GM12878 (cell line): ENCODE results near the gene SLC4A8. TPM values are rescaled to one million over a fixed set of nuclear protein-coding genes. Genes with fewer than 3 reads are reported as not detected.

Source experiments
- ATAC-seq: fragments of 200-7000 bp; cut with Tn5 transposase; 3 replicates; pipeline ENCODE4 v1.9.1; 2020; ENCODE audit warnings: mild to moderate bottlenecking, moderate library complexity
- BruUV-seq: library from RNA; stranded (reverse); fragments of 400-500 nt; replicated peaks from 2 replicates; lab custom pipeline; 2021; lab: Mats Ljungman, UMichigan
- CTCF ChIA-PET: fragments of 300-600 bp; sonication (Branson Sonifier 250); formaldehyde crosslinking; extraction: SDS; loops from one replicate; lab custom pipeline; 2021; ENCODE audit warnings: inconsistent platforms; lab: Yijun Ruan, JAX
- POLR2A ChIA-PET: fragments of 350-600 bp; formaldehyde crosslinking; extraction: SDS; loops from one replicate; lab custom pipeline; 2021; ENCODE audit warnings: inconsistent platforms; lab: Charles Lee
- RAD21 ChIA-PET: fragments of 300-600 bp; sonication (Branson Sonifier 250); formaldehyde crosslinking; loops from one replicate; lab custom pipeline; 2023; ENCODE audit warnings: antibody characterized with exemption; ENCODE audit not compliant: unreplicated experiment; lab: Charles Lee
- SMC1A ChIA-PET: fragments of 300-600 bp; sonication (Branson Sonifier 250); formaldehyde crosslinking; loops from one replicate; lab custom pipeline; 2023; ENCODE audit not compliant: unreplicated experiment, uncharacterized antibody; lab: Charles Lee
- DNase-seq: peaks from one replicate; pipeline ENCODE4 v3.0.0-alpha.2; 2011; ENCODE audit warnings: low read depth, low spot score
- FAIRE-seq: peaks from 3 replicates; lab custom pipeline; 2011; peaks lifted over from hg19 to GRCh38; lab: Jason Lieb, UNC
- H2AFZ ChIP-seq: 2 replicates; pipeline ENCODE4 v1.6.0; 2011; ENCODE audit warnings: low read depth, low read length, control low read depth; ENCODE audit not compliant: control insufficient read depth
- H3K27ac ChIP-seq: 2 replicates; pipeline ENCODE4 v1.5.1; 2011; ENCODE audit warnings: control low read depth; ENCODE audit not compliant: control insufficient read depth, insufficient read depth
- H3K27me3 ChIP-seq, 2 experiments: replicated peaks in 1 of 2; 2 replicates each; pipeline versions ENCODE4 v1.6.0 to v1.6.1; 2011; ENCODE audit warnings: low read length in 1 of 2; ENCODE audit not compliant: control insufficient read depth in 2 of 2, insufficient read depth in 2 of 2
- H3K36me3 ChIP-seq, 2 experiments: 2 replicates each; pipeline ENCODE4 v1.5.1; 2011; ENCODE audit warnings: low read length in 1 of 2; ENCODE audit not compliant: control insufficient read depth in 2 of 2, insufficient read depth in 2 of 2
- H3K4me1 ChIP-seq: 2 replicates; pipeline ENCODE4 v1.6.1; 2011; ENCODE audit warnings: mild to moderate bottlenecking, low read length, moderate library complexity, mixed read lengths; ENCODE audit not compliant: control insufficient read depth, insufficient read depth
- H3K4me2 ChIP-seq: 2 replicates; pipeline ENCODE4 v1.6.0; 2011; ENCODE audit warnings: control low read depth; ENCODE audit not compliant: control insufficient read depth, insufficient read depth
- H3K4me3 ChIP-seq: fragments of 200-600 bp; sonication (generic); 2 replicates; pipeline ENCODE4 v1.5.1; 2016
- H3K79me2 ChIP-seq: 2 replicates; pipeline ENCODE4 v1.6.0; 2011; ENCODE audit warnings: low read length; ENCODE audit not compliant: control insufficient read depth, insufficient read depth
- H3K9ac ChIP-seq: 2 replicates; pipeline ENCODE4 v1.8.0; 2011; ENCODE audit warnings: low read length, control low read depth, mixed read lengths; ENCODE audit not compliant: control insufficient read depth, insufficient read depth
- H3K9me3 ChIP-seq: replicated peaks from 3 replicates; pipeline ENCODE4 v1.5.1; 2011; ENCODE audit warnings: mild to moderate bottlenecking, low read length; ENCODE audit not compliant: control insufficient read depth, insufficient read depth
- H4K20me1 ChIP-seq: 2 replicates; pipeline ENCODE4 v1.6.0; 2011; ENCODE audit not compliant: control insufficient read depth, insufficient read depth
- BRCA1 ChIP-seq: IDR thresholded peaks from 2 replicates; pipeline ENCODE4 v1.6.1; 2011; ENCODE audit warnings: low read depth, low read length, improper control_type of control experiment
- CBX3 ChIP-seq: fragments of 200-600 bp; sonication (generic); IDR thresholded peaks from 2 replicates; pipeline ENCODE4 v1.6.1; 2016; ENCODE audit warnings: low read depth, borderline replicate concordance
- CREB1 ChIP-seq: IDR thresholded peaks from 2 replicates; pipeline ENCODE4 v1.6.1; 2012; ENCODE audit warnings: low read depth, mild to moderate bottlenecking, inconsistent platforms
- CREM ChIP-seq: IDR thresholded peaks from 2 replicates; pipeline ENCODE4 v1.6.1; 2014; ENCODE audit warnings: antibody characterized with exemption, low read depth
- E2F8 ChIP-seq: fragments of 450-650 bp; IDR thresholded peaks from 2 replicates; pipeline ENCODE4 v1.6.1; 2018; ENCODE audit warnings: mild to moderate bottlenecking, low read depth, moderate library complexity; ENCODE audit not compliant: partially characterized antibody
- HDGF ChIP-seq: fragments of 450-650 bp; IDR thresholded peaks from 2 replicates; pipeline ENCODE4 v1.6.1; 2016; ENCODE audit warnings: antibody characterized with exemption
- HSF1 ChIP-seq: fragments of 150-350 bp; IDR thresholded peaks from 2 replicates; pipeline ENCODE4 v1.6.1; 2014; ENCODE audit warnings: mild to moderate bottlenecking, low read depth, low read length
- NR2C1 ChIP-seq: fragments of 450-650 bp; IDR thresholded peaks from 2 replicates; pipeline ENCODE4 v1.6.1; 2017; ENCODE audit warnings: antibody characterized with exemption, mild to moderate bottlenecking, moderate library complexity
- POLR2A ChIP-seq: IDR thresholded peaks from 2 replicates; pipeline ENCODE4 v1.6.1; 2011; ENCODE audit warnings: low read depth, mild to moderate bottlenecking, low read length
- REST ChIP-seq: IDR thresholded peaks from 2 replicates; pipeline ENCODE4 v1.6.1; 2012; ENCODE audit warnings: mild to moderate bottlenecking, low read depth, low read length
- ZNF384 ChIP-seq: IDR thresholded peaks from 2 replicates; pipeline ENCODE4 v1.6.1; 2012; ENCODE audit warnings: low read depth, mild to moderate bottlenecking, low read length, improper control_type of control experiment, borderline replicate concordance
- ZNF622 ChIP-seq: fragments of 450-650 bp; IDR thresholded peaks from 2 replicates; pipeline ENCODE4 v1.6.1; 2017; ENCODE audit warnings: mild to moderate bottlenecking, inconsistent platforms
- WGBS: methylation state at CpG from one replicate; pipeline ENCODE4 v1.1.6; 2016; ENCODE audit warnings: low lambda C conversion rate; ENCODE audit not compliant: insufficient replicate concordance, insufficient coverage; ENCODE audit errors: missing lambda C conversion rate; 5-methylcytosine and 5-hydroxymethylcytosine counted together
- in situ Hi-C: fragments of 300-500 bp; cut with MboI; formaldehyde crosslinking; loops from 9 replicates; pipeline ENCODE4 v1.14.3; 2018; ENCODE audit warnings: mixed read lengths
- intact Hi-C: fragments of 100-400 bp; cut with micrococcal nuclease; formaldehyde crosslinking; loops from one replicate; pipeline ENCODE4 v1.14.2; 2022; ENCODE audit not compliant: unreplicated experiment
- polyA plus RNA-seq, 11 experiments: library from polyadenylated mRNA; depleted of rRNA in 4 of 11; unstranded in 6 of 11; stranded (reverse) in 5 of 11; fragments of >200 nt; fragmentation: Nextera tagmentation in 4 of 11; fragmentation: Illumina TruSeq in 1 of 11; extraction: Ambion mirVana in 4 of 11; extraction: Trizol in 1 of 11; gene quantifications; 1 replicate in 1 of 11; 2 replicates in 10 of 11; pipeline versions ENCODE4 v1.2.1 to v1.2.3, GENCODE V29; 2011 to 2016; ENCODE audit warnings: inconsistent platforms in 2 of 11, missing spikeins in 2 of 11, low read depth in 1 of 11
- total RNA-seq, 4 experiments: library from RNA; depleted of rRNA in 3 of 4; stranded (reverse); fragments of >200 nt in 3 of 4; fragmentation: Illumina TruSeq in 1 of 4; extraction: Trizol in 1 of 4; gene quantifications; 2 replicates each; pipeline versions ENCODE4 v1.2.1 to v1.2.3, GENCODE V29; 2013 to 2021
- TF ChIP-seq, protein P1 (sequence below): fragments of 450-650 bp; IDR thresholded peaks from 2 replicates; pipeline ENCODE4 v1.6.1; 2017; ENCODE audit warnings: antibody characterized with exemption, mild to moderate bottlenecking, moderate library complexity

SLC4A8 gene
- total and polyA plus RNA-seq, 10 of the 15 experiments (the other 5 are each of a cell fraction or from before 2014, with no cell fraction given): 1.4 to 7.7 (median 3.7) TPM

GRCh38 chr12:51465491-51465890, 40.9 kb downstream of the SLC4A8 start:
- no TSS peak for BruUV-seq
- no peak overlapping the region for H3K27ac ChIP-seq
- in situ Hi-C loops (no loop called here), intact Hi-C loops (no loop called here)
- H4K20me1 ChIP-seq: no peaks in the 10 kb centered on the region
- TF ChIP-seq NR2C1: no peak
- no peak for TF ChIP-seq CREM
- TF ChIP-seq REST: no peak
- TF ChIP-seq, protein P1, sequence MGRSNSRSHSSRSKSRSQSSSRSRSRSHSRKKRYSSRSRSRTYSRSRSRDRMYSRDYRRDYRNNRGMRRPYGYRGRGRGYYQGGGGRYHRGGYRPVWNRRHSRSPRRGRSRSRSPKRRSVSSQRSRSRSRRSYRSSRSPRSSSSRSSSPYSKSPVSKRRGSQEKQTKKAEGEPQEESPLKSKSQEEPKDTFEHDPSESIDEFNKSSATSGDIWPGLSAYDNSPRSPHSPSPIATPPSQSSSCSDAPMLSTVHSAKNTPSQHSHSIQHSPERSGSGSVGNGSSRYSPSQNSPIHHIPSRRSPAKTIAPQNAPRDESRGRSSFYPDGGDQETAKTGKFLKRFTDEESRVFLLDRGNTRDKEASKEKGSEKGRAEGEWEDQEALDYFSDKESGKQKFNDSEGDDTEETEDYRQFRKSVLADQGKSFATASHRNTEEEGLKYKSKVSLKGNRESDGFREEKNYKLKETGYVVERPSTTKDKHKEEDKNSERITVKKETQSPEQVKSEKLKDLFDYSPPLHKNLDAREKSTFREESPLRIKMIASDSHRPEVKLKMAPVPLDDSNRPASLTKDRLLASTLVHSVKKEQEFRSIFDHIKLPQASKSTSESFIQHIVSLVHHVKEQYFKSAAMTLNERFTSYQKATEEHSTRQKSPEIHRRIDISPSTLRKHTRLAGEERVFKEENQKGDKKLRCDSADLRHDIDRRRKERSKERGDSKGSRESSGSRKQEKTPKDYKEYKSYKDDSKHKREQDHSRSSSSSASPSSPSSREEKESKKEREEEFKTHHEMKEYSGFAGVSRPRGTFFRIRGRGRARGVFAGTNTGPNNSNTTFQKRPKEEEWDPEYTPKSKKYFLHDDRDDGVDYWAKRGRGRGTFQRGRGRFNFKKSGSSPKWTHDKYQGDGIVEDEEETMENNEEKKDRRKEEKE: no peak
- TF ChIP-seq CBX3: no peak
- TF ChIP-seq POLR2A: no peak
- TF ChIP-seq BRCA1: no peak
- no peak for TF ChIP-seq HSF1
- no peak for TF ChIP-seq E2F8
- no peak for TF ChIP-seq ZNF384
- TF ChIP-seq ZNF622: no peak
- no peak for TF ChIP-seq HDGF
- TF ChIP-seq CREB1: no peak
- H3K9ac ChIP-seq: no peak overlapping the region
- ChIA-PET RAD21 (no interaction called here), POLR2A (no interaction called here), CTCF (no interaction called here), SMC1A (no interaction called here)
- FAIRE-seq: no peak
- 100% methylated on average over 1 of the region's 1 CpG for WGBS
- no peaks in the 10 kb centered on the region for H3K4me1 ChIP-seq
- no peaks in the 10 kb centered on the region for H3K9me3 ChIP-seq
- DNase-seq: no peak
- H3K4me3 ChIP-seq: no peak overlapping the region
- H3K36me3 ChIP-seq: no peaks in the 10 kb centered on the region
- no peak overlapping the region for H3K4me2 ChIP-seq
- H3K27me3 ChIP-seq: no peaks in the 10 kb centered on the region
- H3K79me2 ChIP-seq: no peaks in the 10 kb centered on the region
- no peak overlapping the region for H2AFZ ChIP-seq
- no peak for ATAC-seq
